NCI-H1417 (cell line): ENCODE data around the gene MBD4.

Experiments
- DNase-seq, 3 experiments: peaks; one replicate each; lab custom pipeline; 2025; lab: John Stamatoyannopoulos, UW

The MBD4 gene

GRCh38 chr3:129463094-129463493, 23.3 kb upstream of the MBD4 start:
- no peak for DNase-seq

DNA sequence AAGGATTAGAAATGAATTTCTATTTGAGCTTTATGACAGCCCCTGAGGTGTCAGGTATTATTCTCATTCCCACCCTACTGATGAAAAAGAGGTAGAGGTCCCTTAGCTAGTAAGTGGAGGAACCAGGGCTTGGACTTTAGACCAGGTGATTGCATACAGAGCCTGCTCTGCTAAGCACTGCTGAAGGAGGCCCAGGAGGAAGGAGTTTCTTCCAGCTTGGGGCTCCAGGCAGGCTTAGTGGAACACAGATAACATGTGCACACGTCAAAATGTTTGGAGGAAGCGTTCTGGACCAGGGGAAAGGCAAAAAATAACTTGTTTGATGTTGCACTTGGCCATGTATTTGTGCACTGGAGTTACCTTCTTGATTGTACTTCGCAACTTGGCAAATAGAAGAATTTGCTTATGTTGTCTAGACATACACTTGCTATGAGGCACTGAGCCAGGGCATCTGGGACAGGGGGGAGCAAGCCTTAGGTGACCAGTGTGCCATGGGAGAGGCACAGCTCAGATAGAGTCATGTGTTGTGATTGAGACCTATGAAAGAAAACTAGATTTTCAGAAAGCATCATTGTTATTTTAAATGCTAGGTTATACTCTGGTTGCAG, 22.7 kb upstream of the MBD4 start:
- no peak for DNase-seq

DNA sequence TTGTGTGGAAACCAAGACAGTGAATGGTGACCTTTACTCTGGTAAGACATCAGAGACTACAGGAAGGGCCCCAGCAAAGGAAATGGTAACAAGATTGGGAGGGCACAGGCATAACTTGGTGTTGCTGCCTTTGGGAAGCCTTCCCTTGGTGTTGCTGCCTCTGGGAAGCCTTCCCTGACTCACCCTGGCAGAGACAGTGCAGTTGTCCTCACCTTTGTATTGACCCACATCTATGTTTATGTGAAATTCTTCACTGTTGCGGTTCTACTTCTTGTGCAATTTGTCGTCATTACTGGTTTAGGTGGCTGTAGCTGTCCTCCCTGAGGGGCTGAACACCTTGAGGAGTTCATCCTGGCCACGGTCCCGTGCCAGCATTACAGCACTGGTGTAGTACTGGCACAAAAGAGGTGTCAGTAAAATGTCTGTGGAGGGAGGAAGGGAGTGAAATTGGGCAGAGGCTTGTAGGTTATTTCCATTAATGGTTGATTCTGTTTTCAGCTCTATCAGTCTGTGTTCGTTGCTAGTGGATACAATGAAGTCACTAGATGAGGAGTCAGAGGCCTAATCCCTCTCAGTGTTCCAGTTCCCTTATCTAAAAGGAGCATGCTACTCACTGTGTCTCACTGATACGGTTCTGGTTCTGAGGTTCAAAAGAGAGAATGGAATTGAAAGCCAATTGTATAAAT, 21.9 kb upstream of the MBD4 start:
- DNase-seq: no peak

- no peak for DNase-seq
These were observed 21.3 kb upstream of the MBD4 start for GRCh38 chr3:129461022-129461421.

GRCh38 chr3:129460572-129460971, 20.8 kb upstream of the MBD4 start:
- no peak for DNase-seq

GRCh38 chr3:129460155-129460554, 20.4 kb upstream of the MBD4 start:
- DNase-seq: no peak

- no peak for DNase-seq
These were observed 14.0 kb upstream of the MBD4 start for GRCh38 chr3:129453732-129454131.

DNA sequence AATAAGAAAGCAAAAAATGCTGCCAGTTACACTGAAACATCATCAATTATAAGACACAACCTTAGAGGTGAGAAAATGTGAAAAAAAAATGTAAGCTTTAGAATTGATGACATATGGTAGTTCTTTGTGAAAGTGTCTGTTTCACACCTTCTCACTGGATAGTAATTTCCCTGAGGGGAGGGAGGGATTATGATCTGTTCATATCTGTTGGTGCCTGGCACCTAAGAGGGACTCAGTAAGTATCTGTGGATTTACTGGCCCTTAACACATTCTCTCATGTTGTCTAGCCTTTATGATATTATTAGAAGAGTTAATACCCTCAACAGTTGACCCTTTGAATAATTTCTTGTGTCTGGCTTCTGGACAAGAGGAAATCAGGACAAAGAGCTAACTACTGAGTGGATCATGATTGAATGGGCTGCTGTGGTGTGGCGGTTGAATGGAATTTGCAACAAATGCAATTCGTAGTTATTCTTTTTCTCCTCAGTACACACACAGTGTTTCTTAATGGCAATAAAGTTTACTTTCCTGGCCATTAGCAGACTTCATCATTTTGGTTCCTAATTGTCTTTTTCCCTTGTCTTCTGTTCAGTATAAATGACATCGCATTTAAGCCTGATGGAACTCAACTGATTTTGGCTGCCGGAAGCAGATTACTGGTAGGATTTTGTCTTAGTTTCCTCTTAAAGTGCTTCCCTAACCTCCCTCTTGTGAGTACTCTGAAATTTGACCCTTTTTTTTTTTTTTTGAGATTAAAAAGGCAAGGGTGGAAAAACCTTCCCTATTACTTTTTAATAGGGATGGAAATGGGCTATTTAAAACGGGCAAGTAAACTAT, 9.7 kb upstream of the MBD4 start:
- DNase-seq: no peak

- no peak for DNase-seq
These were observed 8.6 kb upstream of the MBD4 start for GRCh38 chr3:129448186-129448895.

GRCh38 chr3:129446926-129447325, 7.2 kb upstream of the MBD4 start:
- no peak for DNase-seq

DNA sequence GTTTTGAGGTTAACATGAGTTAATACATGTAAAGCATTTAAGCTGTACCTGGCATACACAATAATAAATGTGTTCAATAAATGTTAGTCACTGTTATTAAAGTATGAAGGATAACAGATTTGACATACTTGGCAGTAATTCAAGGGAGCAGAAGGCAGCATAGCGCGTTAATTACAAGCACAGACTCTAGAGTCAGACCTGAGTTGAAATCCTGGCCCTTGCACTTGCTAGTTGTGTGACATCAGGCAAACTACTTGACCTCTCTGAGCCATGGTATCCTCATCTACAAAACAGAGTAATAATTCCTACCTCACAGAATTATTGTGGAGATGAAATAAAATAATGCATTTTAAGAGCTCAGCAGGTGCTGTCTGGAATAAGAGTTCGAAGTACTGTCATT, 5.7 kb upstream of the MBD4 start:
- DNase-seq: no peak

DNA sequence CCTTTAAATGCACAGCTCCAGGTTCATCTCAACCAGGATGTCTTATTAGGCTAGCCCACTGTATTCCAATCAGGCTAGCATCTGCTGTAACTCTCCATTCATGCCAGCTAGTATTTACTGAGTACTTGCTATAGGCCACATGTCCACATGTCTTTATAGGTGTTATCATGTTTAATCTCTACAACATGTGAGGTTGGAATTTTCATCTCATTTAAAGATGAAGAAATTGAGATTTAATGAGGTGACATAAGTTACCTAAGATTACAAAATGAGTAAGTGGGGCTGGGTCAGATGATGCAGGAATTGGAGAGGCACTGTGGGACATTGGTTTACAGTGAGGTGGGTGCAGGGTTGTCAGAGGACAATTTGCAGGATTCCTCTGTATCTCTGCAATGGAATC, 3.2 kb upstream of the MBD4 start:
- DNase-seq: no peak

GRCh38 chr3:129442486-129442885, 2.7 kb upstream of the MBD4 start:
- no peak for DNase-seq

DNA sequence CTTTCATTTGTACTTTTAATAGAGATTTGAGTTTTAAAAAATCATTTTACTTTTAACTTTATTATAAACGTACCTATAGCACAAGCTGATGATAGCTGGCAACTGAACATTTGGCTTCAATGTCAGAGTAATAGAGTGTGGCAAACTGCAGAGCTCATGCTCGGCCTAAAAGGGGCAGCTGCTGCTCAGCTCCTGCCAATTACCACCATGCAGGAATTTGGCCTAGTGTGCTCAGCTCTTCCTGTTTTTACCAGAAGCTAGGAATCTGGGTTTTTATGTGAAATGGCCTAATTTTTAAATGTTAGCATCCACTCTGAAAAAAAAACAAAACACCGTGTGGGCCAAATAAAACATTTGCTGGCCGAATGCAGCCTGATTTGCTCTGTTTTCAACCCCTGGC, 2.0 kb upstream of the MBD4 start:
- peak in 1 of 3 experiments; percentile 38 for DNase-seq

- DNase-seq: peak; percentile 19 to 72 (median 51)
These were observed 1.5 kb upstream of the MBD4 start for GRCh38 chr3:129441215-129441614.

- DNase-seq: peak in 2 of 3 experiments; percentile 51 to 78
These were observed 956 bp upstream of the MBD4 start for GRCh38 chr3:129440618-129441190.

- DNase-seq: peak in 1 of 3 experiments; percentile 90
These were observed 427 bp downstream of the MBD4 start for GRCh38 chr3:129439226-129439816.

GRCh38 chr3:129435367-129435766, 4.4 kb downstream of the MBD4 start:
- peak in 1 of 3 experiments; percentile 39 for DNase-seq

DNA sequence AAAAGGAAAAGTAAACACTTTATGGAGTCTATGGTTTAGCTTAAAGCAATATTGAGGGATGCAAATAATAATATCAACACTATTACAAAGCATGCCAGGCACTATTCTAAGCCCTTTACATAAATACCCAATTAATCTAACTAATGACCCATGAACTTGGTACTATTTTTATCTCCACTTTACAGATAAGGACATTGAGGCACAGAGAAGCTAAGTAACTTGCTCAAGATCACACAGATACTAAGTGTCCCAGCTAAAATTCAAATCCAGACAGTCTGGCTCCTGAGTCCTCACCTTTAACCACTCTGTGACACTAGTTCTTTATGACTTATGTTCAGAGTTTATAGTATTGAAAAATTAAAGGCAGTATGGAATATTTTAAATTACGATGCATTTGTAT, 5.6 kb downstream of the MBD4 start:
- no peak for DNase-seq

DNA sequence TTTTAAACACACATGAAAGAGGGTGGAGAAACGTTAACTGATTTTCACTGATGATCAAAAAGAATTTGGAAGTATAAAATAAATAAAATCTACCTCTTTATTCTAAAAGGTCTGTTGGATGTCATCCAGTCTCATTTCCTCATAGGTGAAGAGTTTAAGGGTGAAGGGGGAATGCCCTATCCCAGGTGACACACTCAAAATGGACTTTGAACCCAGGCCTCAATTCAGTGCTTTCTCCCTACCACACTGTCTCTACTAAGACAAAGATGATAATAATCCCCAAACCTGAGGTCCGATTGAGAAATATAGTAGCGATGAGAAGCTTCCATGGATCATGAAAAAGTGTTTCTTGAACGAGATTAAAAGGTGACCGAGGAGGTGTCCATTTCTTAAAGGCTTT, 6.2 kb downstream of the MBD4 start:
- no peak for DNase-seq

DNA sequence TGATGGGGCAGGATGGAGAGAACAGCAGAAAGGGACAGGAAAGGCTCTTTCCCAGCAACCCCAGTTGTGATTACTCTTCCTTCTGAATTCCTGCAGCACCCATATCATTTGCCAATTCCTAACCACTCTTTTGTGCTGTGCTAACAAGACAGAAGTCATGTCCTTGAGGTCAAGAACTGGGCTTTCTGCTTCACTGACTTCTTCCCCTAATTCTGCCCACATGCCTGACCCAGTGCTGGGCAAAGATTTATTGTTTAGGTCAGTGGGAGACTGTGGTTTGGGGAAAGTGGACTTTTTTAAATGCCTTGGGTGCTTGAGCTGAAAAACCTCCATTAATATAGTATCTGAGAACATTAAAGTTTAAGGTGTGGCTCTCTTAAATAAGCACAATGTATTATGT, 7.1 kb downstream of the MBD4 start:
- no peak for DNase-seq

- DNase-seq: no peak
These were observed 7.7 kb downstream of the MBD4 start for GRCh38 chr3:129432036-129432435.
